Measurements from ENCODE around the gene F10. TPM values are rescaled to one million over a fixed set of nuclear protein-coding genes. Genes with fewer than 3 reads are reported as not detected.

Gene F10
- total and polyA plus RNA-seq, 2 donors (not counting 1 experiment from before 2014, with no cell fraction given) = not detected

DNA sequence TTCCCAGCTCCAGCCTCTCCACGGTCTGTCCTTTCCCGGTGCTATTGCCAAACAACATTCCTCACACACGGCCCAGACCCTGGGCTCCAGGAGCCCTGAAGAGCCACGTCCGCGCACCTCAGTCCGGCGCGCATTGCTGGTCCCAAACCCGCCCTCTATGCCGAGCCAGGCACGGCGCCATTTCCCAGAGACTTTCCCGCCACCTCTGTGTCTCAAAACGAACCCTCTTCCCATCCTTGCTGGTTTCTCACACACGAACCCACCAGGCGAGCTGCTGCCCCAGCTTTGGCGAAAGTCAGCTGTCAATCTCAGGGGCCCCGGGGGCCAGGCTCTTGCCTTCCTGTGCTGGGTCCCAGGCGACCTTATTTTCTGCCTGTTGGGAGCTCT is 45.0 kb upstream of the F10 start:
- no peaks in the 10 kb centered on the region for H3K9me3 Mint-ChIP-seq (ENCODE audit: insufficient read depth)
- DNase-seq = no peak
- Histone ChIP-seq H3K9ac (ENCODE audit: low read length) (no peak overlapping the region), H3K4me2 (replicated peaks; ENCODE audit: low read depth, low read length, poor library complexity, severe bottlenecking) (no peak overlapping the region), H3K27me3 (replicated peaks in 1 of 4; ENCODE audit: control extremely low read depth in 1 of 4, control insufficient read depth in 3 of 4, insufficient read depth in 4 of 4, low read length in 3 of 4) (no peaks in the 10 kb centered on the region), H3K4me3 (ENCODE audit: control extremely low read depth in 1 of 5, extremely low read depth in 1 of 5, insufficient read depth in 1 of 5, low read depth in 2 of 5, low read length in 4 of 5) (no peak overlapping the region), H4K20me1 (ENCODE audit: control insufficient read depth, insufficient read depth, low read length, poor library complexity, severe bottlenecking) (no peaks in the 10 kb centered on the region), H3K9me3 (ENCODE audit: control extremely low read depth in 1 of 3, control insufficient read depth in 2 of 3, insufficient read depth in 1 of 3, low read length in 2 of 3) (peaks cover 0 to 6% (median 0%) of the 10 kb centered on the region in 3 donors), H3K4me1 (ENCODE audit: control insufficient read depth in 2 of 2, insufficient read depth in 2 of 2, low read length in 2 of 2) (no peaks in the 10 kb centered on the region), H2AFZ (ENCODE audit: insufficient read depth, low read depth, low read length, poor library complexity, severe bottlenecking) (no peak overlapping the region), H3K27ac (ENCODE audit: low read length in 2 of 2) (no peak overlapping the region), H3K36me3 (replicated peaks in 1 of 2; ENCODE audit: control extremely low read depth in 1 of 2, control insufficient read depth in 1 of 2, extremely low read depth in 1 of 2, insufficient read depth in 2 of 2, low read length in 1 of 2) (no peaks in the 10 kb centered on the region), H3K79me2 (ENCODE audit: control insufficient read depth, insufficient read depth, low read length) (no peaks in the 10 kb centered on the region)
- ChIA-PET CTCF (no interaction called here), POLR2A (no interaction called here)
- no peak for TF ChIP-seq EZH2 (IDR thresholded peaks at IDR 0.05; ENCODE audit: borderline replicate concordance, insufficient read depth, low read depth, low read length, poor library complexity, severe bottlenecking)
- no peak for TF ChIP-seq CTCF (IDR thresholded peaks at IDR 0.05)
- 90% methylated on average over 20 of the region's 20 CpGs for WGBS (ENCODE audit: insufficient coverage)
- ATAC-seq (ENCODE audit: low read depth) = no peak
- H3K27ac Mint-ChIP-seq = no peak overlapping the region
- intact Hi-C loops (cut with micrococcal nuclease) = no loop called here
- H3K4me3 Mint-ChIP-seq = no peak overlapping the region
- H3K4me1 Mint-ChIP-seq = no peaks in the 10 kb centered on the region
- H3K27me3 Mint-ChIP-seq = no peaks in the 10 kb centered on the region

DNA sequence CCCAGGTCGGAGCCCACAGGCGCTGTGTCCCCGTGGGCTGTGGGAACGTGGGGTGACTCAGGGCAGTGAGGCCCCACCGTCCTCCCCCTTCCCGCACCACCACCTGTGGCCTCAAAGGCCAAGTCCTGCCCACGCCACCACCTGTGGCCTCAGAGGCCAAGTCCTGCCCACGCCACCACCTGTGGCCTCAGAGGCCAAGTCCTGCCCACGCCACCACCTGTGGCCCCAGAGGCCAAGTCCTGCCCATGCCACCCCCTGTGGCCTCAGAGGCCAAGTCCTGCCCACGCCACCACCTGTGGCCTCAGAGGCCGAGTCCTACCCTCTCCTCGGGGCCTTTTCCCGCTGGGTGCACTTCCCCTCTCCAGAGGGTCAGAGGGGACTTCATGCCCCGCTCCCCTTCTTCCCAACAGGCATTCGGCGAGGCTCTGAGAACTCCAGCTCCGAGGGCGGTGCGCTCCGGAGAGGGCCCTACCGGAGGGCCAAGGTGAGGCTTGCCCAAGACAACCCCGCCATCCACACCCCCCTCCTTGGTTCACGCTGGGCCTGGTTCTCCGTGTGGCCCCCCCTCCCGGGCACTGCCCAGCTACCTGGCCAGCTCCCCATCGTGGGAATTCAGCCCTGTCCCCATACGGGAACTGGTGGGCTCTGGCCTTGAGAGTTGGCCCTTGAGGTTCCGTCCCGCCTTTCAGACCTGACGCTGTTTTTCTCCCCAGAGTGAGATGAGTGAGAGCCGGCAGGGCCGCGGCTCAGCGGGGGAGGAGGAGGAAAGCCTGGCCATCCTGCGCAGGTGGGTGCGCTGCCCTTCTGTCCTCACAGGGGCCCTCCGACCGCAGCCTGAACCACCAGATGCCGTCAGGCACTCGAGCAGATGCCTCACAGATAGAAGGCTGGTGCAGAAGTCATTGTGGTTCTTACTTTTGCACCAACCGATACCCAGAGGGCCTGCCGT is 44.4 kb upstream of the F10 start:
- no peak overlapping the region for H3K4me3 ChIP-seq (ENCODE audit: control extremely low read depth in 1 of 5, extremely low read depth in 1 of 5, insufficient read depth in 1 of 5, low read depth in 2 of 5, low read length in 4 of 5)
- H3K27me3 ChIP-seq (replicated peaks in 1 of 4; ENCODE audit: control extremely low read depth in 1 of 4, control insufficient read depth in 3 of 4, insufficient read depth in 4 of 4, low read length in 3 of 4) = no peaks in the 10 kb centered on the region
- 94% methylated on average over 41 of the region's 42 CpGs for WGBS (ENCODE audit: insufficient coverage)
- H3K27ac Mint-ChIP-seq = no peak overlapping the region
- ChIA-PET CTCF (no interaction called here), POLR2A (no interaction called here)
- TF ChIP-seq CTCF (IDR thresholded peaks at IDR 0.05) (no peak), EZH2 (IDR thresholded peaks at IDR 0.05; ENCODE audit: borderline replicate concordance, insufficient read depth, low read depth, low read length, poor library complexity, severe bottlenecking) (no peak)
- ATAC-seq (ENCODE audit: low read depth) (no peak), DNase-seq (no peak)
- H3K9me3 Mint-ChIP-seq (ENCODE audit: insufficient read depth) = no peaks in the 10 kb centered on the region
- intact Hi-C loops (cut with micrococcal nuclease) = no loop called here
- H3K4me1 ChIP-seq (ENCODE audit: control insufficient read depth in 2 of 2, insufficient read depth in 2 of 2, low read length in 2 of 2) = no peaks in the 10 kb centered on the region
- no peaks in the 10 kb centered on the region for H3K27me3 Mint-ChIP-seq
- H3K36me3 ChIP-seq (replicated peaks in 1 of 2; ENCODE audit: control extremely low read depth in 1 of 2, control insufficient read depth in 1 of 2, extremely low read depth in 1 of 2, insufficient read depth in 2 of 2, low read length in 1 of 2) = no peaks in the 10 kb centered on the region
- H3K79me2 ChIP-seq (ENCODE audit: control insufficient read depth, insufficient read depth, low read length) = no peaks in the 10 kb centered on the region
- H3K27ac ChIP-seq (ENCODE audit: low read length in 2 of 2) = no peak overlapping the region
- H3K9me3 ChIP-seq (ENCODE audit: control extremely low read depth in 1 of 3, control insufficient read depth in 2 of 3, insufficient read depth in 1 of 3, low read length in 2 of 3) = peaks cover 0 to 8% (median 0%) of the 10 kb centered on the region in 3 donors
- H3K4me2 ChIP-seq (replicated peaks; ENCODE audit: low read depth, low read length, poor library complexity, severe bottlenecking) = no peak overlapping the region
- no peak overlapping the region for H3K4me3 Mint-ChIP-seq
- no peak overlapping the region for H2AFZ ChIP-seq (ENCODE audit: insufficient read depth, low read depth, low read length, poor library complexity, severe bottlenecking)
- H3K4me1 Mint-ChIP-seq = no peaks in the 10 kb centered on the region
- no peak overlapping the region for H3K9ac ChIP-seq (ENCODE audit: low read length)
- H4K20me1 ChIP-seq (ENCODE audit: control insufficient read depth, insufficient read depth, low read length, poor library complexity, severe bottlenecking) = no peaks in the 10 kb centered on the region
